ENCODE data around the gene GRPEL1. TPM values are rescaled to one million over a fixed set of nuclear protein-coding genes. Genes with fewer than 3 reads are reported as not detected.

The GRPEL1 gene
- total and polyA plus RNA-seq, 4 donors, result 9.8 to 98.1 (median 40.2) TPM

GRCh38 chr4:7060346-7061150, 7.3 kb downstream of the GRPEL1 start:
- TF ChIP-seq FOXA1 (IDR thresholded peaks at IDR 0.05) (no peak), RAD21 (IDR thresholded peaks at IDR 0.05) (no peak), HNF4A (conservative IDR thresholded peaks at IDR 0.05) (no peak)
- H3K4me3 ChIP-seq (ENCODE audit: low read depth in 1 of 3, low read length in 3 of 3), result no peak overlapping the region
- H3K4me1 ChIP-seq (ENCODE audit: control insufficient read depth in 4 of 4, insufficient read depth in 4 of 4, low read length in 3 of 4), result peaks cover 0 to 7% (median 0%) of the 10 kb centered on the region in 4 donors
- no peaks in the 10 kb centered on the region for H3K9me3 ChIP-seq (ENCODE audit: control insufficient read depth in 4 of 4, low read length in 3 of 4)
- 92% methylated on average over 20 of the region's 20 CpGs for WGBS
- H3K36me3 ChIP-seq (ENCODE audit: control insufficient read depth in 4 of 4, insufficient read depth in 3 of 4, low read depth in 1 of 4, low read length in 3 of 4), result peaks cover 8 to 57% (median 51%) of the 10 kb centered on the region in 4 donors
- H3K27me3 ChIP-seq (ENCODE audit: control insufficient read depth in 4 of 4, insufficient read depth in 4 of 4, low read length in 3 of 4), result no peaks in the 10 kb centered on the region
- no peak overlapping the region for H3K9ac ChIP-seq (ENCODE audit: low read depth in 1 of 2, low read length in 2 of 2)
- no peak for DNase-seq (ENCODE audit: low spot score)
- no peak overlapping the region for H3K27ac ChIP-seq (ENCODE audit: low read depth in 1 of 2, low read length in 2 of 2)

GRCh38 chr4:7059662-7060061, 8.2 kb downstream of the GRPEL1 start:
- no peak for DNase-seq (ENCODE audit: low spot score)
- Histone ChIP-seq H3K36me3 (ENCODE audit: control insufficient read depth in 4 of 4, insufficient read depth in 3 of 4, low read depth in 1 of 4, low read length in 3 of 4) (peaks cover 10 to 63% (median 55%) of the 10 kb centered on the region in 4 donors), H3K4me3 (ENCODE audit: low read depth in 1 of 3, low read length in 3 of 3) (no peak overlapping the region), H3K27ac (ENCODE audit: low read depth in 1 of 2, low read length in 2 of 2) (no peak overlapping the region), H3K9ac (ENCODE audit: low read depth in 1 of 2, low read length in 2 of 2) (no peak overlapping the region), H3K4me1 (ENCODE audit: control insufficient read depth in 4 of 4, insufficient read depth in 4 of 4, low read length in 3 of 4) (peaks cover 0 to 3% (median 0%) of the 10 kb centered on the region in 4 donors), H3K9me3 (ENCODE audit: control insufficient read depth in 4 of 4, low read length in 3 of 4) (no peaks in the 10 kb centered on the region), H3K27me3 (ENCODE audit: control insufficient read depth in 4 of 4, insufficient read depth in 4 of 4, low read length in 3 of 4) (no peaks in the 10 kb centered on the region)
- TF ChIP-seq CTCF (IDR thresholded peaks at IDR 0.05; ENCODE audit: low read depth, low read length, missing input control) (no peak), NR2F2 (IDR thresholded peaks at IDR 0.05) (no peak), YY1 (IDR thresholded peaks at IDR 0.05) (no peak), ZBTB33 (IDR thresholded peaks at IDR 0.05) (no peak), GABPA (IDR thresholded peaks at IDR 0.05 in 1 of 2, conservative IDR thresholded peaks at IDR 0.05 in 1 of 2) (no peak), TAF1 (conservative IDR thresholded peaks at IDR 0.05) (no peak), RXRA (IDR thresholded peaks at IDR 0.05) (no peak), ATF3 (IDR thresholded peaks at IDR 0.05) (no peak), FOXA1 (IDR thresholded peaks at IDR 0.05) (no peak), MAX (IDR thresholded peaks at IDR 0.05) (no peak), HNF4A (conservative IDR thresholded peaks at IDR 0.05) (no peak)
- 87% methylated on average over 11 of the region's 11 CpGs for WGBS

- Histone ChIP-seq H3K4me1 (ENCODE audit: control insufficient read depth in 4 of 4, insufficient read depth in 4 of 4, low read length in 3 of 4) (peaks cover 0 to 3% (median 0%) of the 10 kb centered on the region in 4 donors), H3K27ac (ENCODE audit: low read depth in 1 of 2, low read length in 2 of 2) (no peak overlapping the region), H3K36me3 (ENCODE audit: control insufficient read depth in 4 of 4, insufficient read depth in 3 of 4, low read depth in 1 of 4, low read length in 3 of 4) (peaks cover 13 to 65% (median 55%) of the 10 kb centered on the region in 4 donors), H3K9ac (ENCODE audit: low read depth in 1 of 2, low read length in 2 of 2) (no peak overlapping the region), H3K4me3 (ENCODE audit: low read depth in 1 of 3, low read length in 3 of 3) (no peak overlapping the region), H3K27me3 (ENCODE audit: control insufficient read depth in 4 of 4, insufficient read depth in 4 of 4, low read length in 3 of 4) (no peaks in the 10 kb centered on the region), H3K9me3 (ENCODE audit: control insufficient read depth in 4 of 4, low read length in 3 of 4) (no peaks in the 10 kb centered on the region)
- 98% methylated on average over 3 of the region's 3 CpGs for WGBS
- no peak for DNase-seq (ENCODE audit: low spot score)
- TF ChIP-seq NR2F2 (IDR thresholded peaks at IDR 0.05) (no peak), JUND (IDR thresholded peaks at IDR 0.05) (no peak), CTCF (IDR thresholded peaks at IDR 0.05; ENCODE audit: low read depth, low read length, missing input control) (no peak), SP1 (IDR thresholded peaks at IDR 0.05) (no peak), MAX (IDR thresholded peaks at IDR 0.05) (no peak), YY1 (IDR thresholded peaks at IDR 0.05) (no peak), GABPA (IDR thresholded peaks at IDR 0.05 in 1 of 2, conservative IDR thresholded peaks at IDR 0.05 in 1 of 2) (no peak), HNF4A (conservative IDR thresholded peaks at IDR 0.05) (no peak), EGR1 (IDR thresholded peaks at IDR 0.05; ENCODE audit: low read depth in 2 of 2) (no peak), RAD21 (IDR thresholded peaks at IDR 0.05) (no peak), ZBTB33 (IDR thresholded peaks at IDR 0.05) (no peak), HNF4G (IDR thresholded peaks at IDR 0.05) (no peak), TAF1 (conservative IDR thresholded peaks at IDR 0.05) (no peak), FOXA2 (IDR thresholded peaks at IDR 0.05) (no peak)
Observed at GRCh38 chr4:7058792-7059191, 9.1 kb downstream of the GRPEL1 start.
